DMS114 treated with DMSO at 0.1 percent for 48 hours (cell line): ENCODE data around the gene MCOLN2.
"Not testable (repeated sequence)": the region's sequence is repeated elsewhere in the genome, so short reads cannot be mapped to it uniquely, and the experiment has no call there.

ENCODE experiments used
- DNase-seq: peaks from one replicate; lab custom pipeline; 2025; ENCODE audit not compliant: unreplicated experiment; lab: John Stamatoyannopoulos, UW

MCOLN2 gene

GRCh38 chr1:84986561-84986960 is 10.4 kb downstream of the MCOLN2 start:
- not testable (repeated sequence) for DNase-seq

- no peak for DNase-seq
Observed at GRCh38 chr1:84985365-84985764, 11.5 kb downstream of the MCOLN2 start.

- no peak for DNase-seq
Observed at GRCh38 chr1:84982395-84982794, 14.5 kb downstream of the MCOLN2 start.

- DNase-seq = no peak
Observed at GRCh38 chr1:84975035-84975434, 21.9 kb downstream of the MCOLN2 start.

- no peak for DNase-seq
Observed at GRCh38 chr1:84973498-84974334, 23.2 kb downstream of the MCOLN2 start.

- DNase-seq = no peak
Observed at GRCh38 chr1:84972377-84972987, 24.4 kb downstream of the MCOLN2 start.

- DNase-seq = no peak
Observed at GRCh38 chr1:84971957-84972356, 25.0 kb downstream of the MCOLN2 start.

DNA sequence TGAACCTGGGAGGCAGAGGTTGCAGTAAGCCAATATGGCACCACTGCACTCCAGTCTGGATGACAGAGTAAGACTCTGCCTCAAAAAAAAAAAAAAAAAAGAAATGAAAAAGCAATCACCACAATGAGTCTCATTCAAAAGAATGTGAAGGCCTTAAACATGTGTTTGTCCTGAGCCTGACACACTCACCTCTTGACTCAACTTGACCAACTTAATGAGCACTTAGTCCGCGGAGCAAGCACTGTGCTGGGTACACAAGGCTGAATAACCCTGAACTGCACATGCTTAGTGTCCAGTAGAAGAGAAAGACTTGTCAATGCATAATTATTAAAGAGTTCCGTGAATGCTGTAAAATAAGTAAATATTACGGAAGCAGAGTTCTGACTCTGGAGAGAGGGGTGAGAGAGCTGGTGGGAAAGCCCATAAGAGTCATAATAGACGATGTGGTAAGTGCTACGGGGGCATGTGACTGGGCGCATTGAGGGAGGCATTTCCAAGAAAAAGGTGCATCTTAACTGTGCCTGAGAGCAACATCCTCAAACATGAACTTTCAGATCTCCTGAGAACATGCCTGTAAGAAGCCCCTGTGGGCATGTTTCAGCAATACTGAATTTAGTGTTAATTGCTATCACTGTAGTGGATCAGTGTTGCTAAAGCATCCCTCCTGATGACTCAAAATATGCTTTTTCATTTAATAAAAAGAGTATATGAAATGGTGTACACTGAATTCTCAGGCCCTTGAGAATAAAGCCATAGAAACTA is 27.2 kb downstream of the MCOLN2 start:
- DNase-seq = no peak

DNA sequence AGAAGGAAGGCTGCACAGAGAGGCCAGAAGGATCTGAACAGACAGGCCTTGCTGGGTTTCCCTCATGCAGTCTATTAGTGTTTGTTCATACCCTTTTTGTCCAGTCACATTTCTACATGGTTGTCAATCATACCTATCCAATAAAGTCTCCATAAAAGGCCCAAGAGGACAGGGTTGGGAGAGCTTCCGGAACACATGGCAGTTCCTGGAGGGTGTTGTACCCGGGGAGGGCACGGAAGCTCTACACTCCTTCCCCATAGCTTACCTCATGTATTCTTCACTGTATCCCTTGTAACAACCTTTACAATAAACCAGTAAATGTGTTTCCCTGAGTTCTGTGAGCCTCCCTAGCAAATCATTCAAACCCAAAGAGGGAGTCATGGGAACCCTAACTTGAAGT is 28.0 kb downstream of the MCOLN2 start:
- DNase-seq = no peak

- no peak for DNase-seq
Observed at GRCh38 chr1:84968101-84968500, 28.8 kb downstream of the MCOLN2 start.

DNA sequence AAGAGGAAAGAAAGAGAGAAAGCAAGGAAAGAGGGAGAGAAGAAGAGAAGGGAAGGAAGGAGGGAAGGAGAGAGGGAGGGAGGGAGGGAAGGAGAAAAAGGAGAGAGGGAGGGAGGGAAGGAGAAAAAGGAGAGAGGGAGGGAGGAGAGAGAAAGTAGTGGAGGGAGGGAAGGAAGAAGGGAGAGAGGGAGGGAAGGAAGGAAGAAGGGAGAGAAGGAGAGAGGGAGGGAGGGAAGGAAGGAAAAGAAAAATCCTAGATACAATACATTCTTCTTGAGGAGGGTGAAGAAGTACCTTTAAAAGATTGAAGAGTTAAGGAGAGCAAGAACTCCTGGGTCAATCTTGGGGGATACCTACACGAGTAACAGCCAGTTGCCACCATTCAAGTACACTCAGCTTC is 29.2 kb downstream of the MCOLN2 start:
- no peak for DNase-seq

DNA sequence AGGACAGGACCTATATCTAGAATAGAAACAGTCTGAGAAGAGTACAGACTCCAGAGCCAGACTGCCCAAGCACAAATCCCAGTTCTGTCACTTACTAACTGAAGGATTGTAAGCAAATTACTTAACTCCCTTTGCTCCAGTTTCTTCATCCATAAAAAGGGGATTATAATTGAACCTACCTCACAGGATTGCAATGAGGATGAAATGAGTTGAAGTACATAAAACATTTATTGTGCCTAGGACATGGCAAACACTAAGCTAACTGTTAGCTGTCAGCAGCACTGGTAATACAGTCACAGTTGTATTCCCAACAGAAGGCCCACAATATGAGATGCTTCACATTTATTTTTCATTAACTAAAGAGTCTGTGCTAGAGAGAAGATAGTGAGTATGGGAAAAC is 33.9 kb downstream of the MCOLN2 start:
- no peak for DNase-seq

DNA sequence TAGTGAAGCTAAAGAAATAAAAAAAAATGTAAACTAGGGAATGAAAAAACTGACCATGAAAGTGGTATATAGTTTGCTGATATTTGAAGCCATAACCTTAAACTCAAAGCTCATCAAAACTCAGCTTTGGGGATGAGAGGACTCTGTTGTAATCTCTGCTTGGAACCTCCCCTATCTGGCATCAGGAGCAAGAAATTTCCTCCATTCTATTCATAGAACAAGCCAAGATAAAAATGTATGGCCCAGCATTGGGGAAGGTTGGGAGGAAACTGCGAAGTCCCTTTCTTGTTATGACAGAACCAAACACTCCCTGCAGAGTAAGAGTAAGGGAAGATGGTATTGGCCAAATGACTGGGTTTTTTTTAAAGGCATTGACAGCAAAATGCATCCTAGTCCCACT is 35.6 kb downstream of the MCOLN2 start:
- DNase-seq = no peak

GRCh38 chr1:84960371-84960770 is 36.5 kb downstream of the MCOLN2 start:
- no peak for DNase-seq

- no peak for DNase-seq
Observed at GRCh38 chr1:84959294-84959693, 37.6 kb downstream of the MCOLN2 start.

DNA sequence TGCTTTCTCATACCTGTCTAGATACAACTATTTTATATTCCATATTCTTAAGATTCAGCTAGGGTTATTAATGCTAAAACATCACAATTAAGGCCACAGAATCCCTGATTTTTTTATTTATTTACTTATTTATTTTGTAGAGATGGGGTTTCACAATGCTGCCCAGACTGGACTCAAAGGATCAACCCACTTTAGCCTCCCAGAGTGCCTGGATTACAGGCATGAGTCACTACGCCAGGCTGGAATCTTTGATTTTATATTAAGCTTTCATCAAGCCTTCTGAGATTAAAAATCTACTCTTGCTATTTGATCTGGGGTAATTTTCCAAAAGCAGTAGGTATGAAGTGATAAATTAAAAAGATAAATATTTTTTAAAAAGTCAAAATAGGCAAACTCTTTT is 38.9 kb downstream of the MCOLN2 start:
- no peak for DNase-seq

- DNase-seq = no peak
Observed at GRCh38 chr1:84956655-84957054, 40.3 kb downstream of the MCOLN2 start.

GRCh38 chr1:84956097-84956496 is 40.8 kb downstream of the MCOLN2 start:
- no peak for DNase-seq

GRCh38 chr1:84949664-84950063 is 47.2 kb downstream of the MCOLN2 start:
- no peak for DNase-seq

DNA sequence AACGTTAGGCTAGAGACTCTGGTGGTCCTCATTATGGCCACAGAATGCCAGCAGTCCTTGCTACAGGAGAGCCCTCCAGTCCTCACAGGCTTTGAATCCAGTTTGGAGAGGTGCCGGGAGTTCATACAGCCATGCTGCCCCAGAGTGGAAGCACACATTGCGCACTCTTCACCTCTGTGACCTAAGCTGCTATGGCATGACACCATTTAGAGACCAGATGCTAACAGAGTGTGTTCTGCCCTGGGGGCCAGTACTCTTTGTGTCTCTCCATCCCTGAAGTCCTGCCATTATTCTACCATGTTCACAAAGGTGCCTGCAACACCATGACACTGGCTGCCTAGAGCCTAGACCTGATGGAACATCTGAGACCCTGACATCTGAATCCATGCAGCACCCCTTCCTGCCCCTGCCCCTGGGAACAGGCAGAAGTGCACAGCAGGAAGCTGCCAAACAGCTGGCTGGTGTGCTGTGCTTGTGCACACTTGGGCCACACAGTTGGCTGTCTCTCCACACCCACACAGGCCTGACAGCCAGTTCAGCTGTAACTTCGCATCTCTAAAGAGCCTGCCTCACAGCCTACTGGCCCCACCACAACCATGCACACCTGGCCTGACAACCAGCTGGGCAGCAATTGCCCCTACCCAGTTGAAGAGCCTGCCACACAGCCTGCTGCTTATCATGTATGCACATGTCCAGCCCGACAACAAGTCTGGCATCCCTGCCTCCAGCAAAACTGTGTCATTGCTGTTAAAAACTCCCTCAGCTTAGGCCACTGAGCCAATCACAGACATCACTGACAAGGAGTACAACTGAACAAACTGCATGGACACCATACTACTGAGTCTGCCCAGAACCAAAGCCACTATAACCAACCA is 49.1 kb downstream of the MCOLN2 start:
- DNase-seq = no peak

GRCh38 chr1:84946631-84947030 is 50.3 kb downstream of the MCOLN2 start:
- no peak for DNase-seq
